NCI-H82 (cell line): ENCODE measurements around the gene ISCU.
"Not testable (repeated sequence)": the region's sequence is repeated elsewhere in the genome, so short reads cannot be mapped to it uniquely, and the experiment has no call there.

Experiments used
- DNase-seq: peaks from one replicate; lab custom pipeline; 2025; lab: John Stamatoyannopoulos, UW

The ISCU gene

GRCh38 chr12:108618079-108618952, 55.9 kb downstream of the ISCU start:
- peak; percentile 93 for DNase-seq

DNA sequence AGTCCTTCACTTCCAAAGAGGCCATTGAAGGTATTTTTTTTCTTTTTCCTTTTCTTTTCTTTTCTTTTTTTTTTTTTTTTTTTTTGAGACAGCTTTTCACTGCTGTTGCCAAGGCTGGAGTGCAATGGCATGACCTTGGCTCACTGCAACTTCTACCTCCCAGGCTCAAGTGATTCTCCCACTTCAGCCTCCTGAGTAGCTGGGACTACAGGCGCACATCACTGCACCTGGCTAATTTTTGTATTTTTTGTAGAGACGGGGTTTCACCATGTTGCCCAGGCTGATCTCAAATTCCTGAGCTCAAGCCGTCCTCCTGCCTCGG, 56.5 kb downstream of the ISCU start:
- not testable (repeated sequence) for DNase-seq
